B cell (primary cell): Measurements from ENCODE around the gene POLR3K.
"Not testable (repeated sequence)": the region's sequence is repeated elsewhere in the genome, so short reads cannot be mapped to it uniquely, and the experiment has no call there.

Source experiments
- EZH2 ChIP-seq: IDR thresholded peaks from 2 replicates; pipeline ENCODE4 v1.6.1; 2012; ENCODE audit warnings: borderline replicate concordance, low read depth, mild to moderate bottlenecking, moderate library complexity, low read length; ENCODE audit not compliant: insufficient read depth, poor library complexity, severe bottlenecking
- TF ChIP-seq, protein P1 (sequence below): fragments of 200-600 bp; IDR thresholded peaks from one replicate; pipeline ENCODE4 v1.8.0; 2022; ENCODE audit warnings: antibody characterized with exemption, mild to moderate bottlenecking

DNA sequence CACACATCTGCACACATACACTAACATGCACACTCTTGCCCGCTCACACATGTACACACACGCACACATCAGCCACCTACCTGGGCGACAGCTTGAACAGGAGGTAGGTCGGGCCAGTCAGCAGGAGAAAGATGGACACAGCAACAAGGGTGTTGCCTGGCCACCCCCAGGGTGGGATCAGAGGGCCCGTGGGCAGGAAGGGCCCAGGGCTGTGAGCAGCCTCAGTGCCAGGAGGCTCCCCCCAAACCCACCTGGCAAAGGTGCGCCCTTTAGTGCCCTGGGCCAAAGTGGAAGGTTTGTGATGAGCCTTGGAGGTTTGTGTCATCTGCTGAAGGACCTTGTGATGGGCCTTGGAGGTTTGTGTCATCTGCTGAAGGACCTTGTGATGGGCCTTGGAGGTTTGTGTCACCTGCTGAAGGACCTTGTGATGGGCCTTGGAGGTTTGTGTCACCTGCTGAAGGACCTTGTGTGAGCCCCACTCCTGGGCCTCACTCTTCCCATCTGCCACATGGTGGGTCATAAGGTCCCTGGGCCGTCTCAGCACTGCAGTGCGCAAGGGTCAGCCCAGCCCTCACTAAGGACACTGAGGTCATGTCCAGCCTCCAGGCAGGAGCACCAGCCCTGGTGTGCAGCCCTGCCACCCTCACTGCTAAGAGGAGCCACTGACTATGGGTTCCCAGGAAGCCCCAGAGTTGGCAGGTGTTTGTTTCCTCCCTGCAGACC is 20.1 kb downstream of the POLR3K start:
- TF ChIP-seq, protein P1, sequence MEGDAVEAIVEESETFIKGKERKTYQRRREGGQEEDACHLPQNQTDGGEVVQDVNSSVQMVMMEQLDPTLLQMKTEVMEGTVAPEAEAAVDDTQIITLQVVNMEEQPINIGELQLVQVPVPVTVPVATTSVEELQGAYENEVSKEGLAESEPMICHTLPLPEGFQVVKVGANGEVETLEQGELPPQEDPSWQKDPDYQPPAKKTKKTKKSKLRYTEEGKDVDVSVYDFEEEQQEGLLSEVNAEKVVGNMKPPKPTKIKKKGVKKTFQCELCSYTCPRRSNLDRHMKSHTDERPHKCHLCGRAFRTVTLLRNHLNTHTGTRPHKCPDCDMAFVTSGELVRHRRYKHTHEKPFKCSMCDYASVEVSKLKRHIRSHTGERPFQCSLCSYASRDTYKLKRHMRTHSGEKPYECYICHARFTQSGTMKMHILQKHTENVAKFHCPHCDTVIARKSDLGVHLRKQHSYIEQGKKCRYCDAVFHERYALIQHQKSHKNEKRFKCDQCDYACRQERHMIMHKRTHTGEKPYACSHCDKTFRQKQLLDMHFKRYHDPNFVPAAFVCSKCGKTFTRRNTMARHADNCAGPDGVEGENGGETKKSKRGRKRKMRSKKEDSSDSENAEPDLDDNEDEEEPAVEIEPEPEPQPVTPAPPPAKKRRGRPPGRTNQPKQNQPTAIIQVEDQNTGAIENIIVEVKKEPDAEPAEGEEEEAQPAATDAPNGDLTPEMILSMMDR: not testable (repeated sequence)
- TF ChIP-seq EZH2: not testable (repeated sequence)
